Measurements from ENCODE around the gene TBC1D9. TPM values are rescaled to one million over a fixed set of nuclear protein-coding genes. Genes with fewer than 3 reads are reported as not detected.

The TBC1D9 gene
- polyA plus RNA-seq, 3 donors from 2014 or later: 0.21 to 1.1 (median 0.22) TPM

DNA sequence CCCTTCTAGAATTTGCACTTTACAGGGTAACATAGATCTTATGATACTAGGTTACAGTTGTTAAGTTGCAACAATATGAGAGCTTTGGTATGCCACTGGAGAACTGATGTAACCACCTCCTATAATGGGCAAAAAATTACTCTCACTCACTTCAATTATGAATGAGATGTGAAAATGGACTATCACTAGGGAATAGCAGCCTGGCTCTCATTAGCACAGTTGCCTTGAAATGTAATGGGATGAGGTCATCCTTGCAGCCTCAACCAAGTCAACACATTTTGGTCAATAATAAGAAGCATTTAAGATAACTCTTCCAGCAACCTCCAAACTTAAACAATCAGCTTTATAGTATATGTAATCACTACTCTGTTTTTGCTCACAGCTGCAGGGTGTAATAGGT, 69.4 kb downstream of the TBC1D9 start:
- no peak for DNase-seq
- Mint-ChIP-seq H3K9me3 (peaks cover 0 to 2% (median 0%) of the 10 kb centered on the region in 6 donors), H3K27ac (no peak overlapping the region), H3K4me3 (no peak overlapping the region), H3K27me3 (ENCODE audit: low read depth in 3 of 3) (peaks cover 2 to 3% (median 2%) of the 10 kb centered on the region in 3 donors), H3K4me1 (no peaks in the 10 kb centered on the region), H3K36me3 (no peaks in the 10 kb centered on the region)

DNA sequence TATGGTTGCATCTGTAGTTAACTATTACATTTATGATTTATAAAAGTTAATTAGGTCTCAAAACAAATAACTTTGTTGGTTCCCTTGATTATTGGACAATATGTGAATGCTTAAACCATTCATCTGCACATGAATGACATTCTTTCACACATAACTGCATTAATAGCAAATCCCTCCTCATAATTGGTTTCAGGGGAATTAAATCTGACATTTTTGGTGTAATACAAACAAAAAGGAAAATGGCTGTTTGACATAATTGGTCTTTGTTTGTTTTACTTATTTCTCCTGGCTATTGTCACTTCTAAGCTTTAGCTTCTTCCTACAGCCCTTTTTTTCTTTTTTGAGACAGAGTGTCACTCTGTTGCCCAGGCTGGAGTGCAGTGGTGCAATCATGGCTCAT, 71.9 kb downstream of the TBC1D9 start:
- no peak overlapping the region for H3K27ac Mint-ChIP-seq
- no peaks in the 10 kb centered on the region for H3K4me1 Mint-ChIP-seq
- H3K36me3 Mint-ChIP-seq: no peaks in the 10 kb centered on the region
- H3K4me3 Mint-ChIP-seq: no peak overlapping the region
- DNase-seq: no peak
- H3K27me3 Mint-ChIP-seq (ENCODE audit: low read depth in 3 of 3): peaks cover 2 to 4% (median 3%) of the 10 kb centered on the region in 3 donors
- H3K9me3 Mint-ChIP-seq: peaks cover 0 to 2% (median 0%) of the 10 kb centered on the region in 6 donors

DNA sequence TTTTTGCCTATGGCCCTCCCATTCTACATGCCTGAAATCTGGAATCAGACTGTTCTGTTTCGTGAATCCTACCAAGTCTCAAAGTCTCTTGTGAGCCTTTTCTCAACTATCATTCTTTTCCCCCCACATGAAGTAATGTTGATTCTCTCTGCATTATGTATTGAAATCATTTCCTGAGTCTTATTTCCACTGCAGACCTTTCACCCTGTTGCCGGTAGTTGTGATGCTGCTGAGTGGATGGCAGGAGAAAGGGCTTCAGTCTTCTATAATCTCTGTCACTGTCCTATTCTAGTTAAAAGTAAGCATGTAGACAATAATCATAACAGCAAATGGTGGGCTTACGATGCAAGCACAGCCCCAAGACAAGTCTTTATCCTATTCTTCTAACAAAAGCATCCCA, 75.0 kb downstream of the TBC1D9 start:
- Mint-ChIP-seq H3K9me3 (no peaks in the 10 kb centered on the region), H3K27me3 (ENCODE audit: low read depth in 3 of 3) (peaks cover 0 to 3% (median 2%) of the 10 kb centered on the region in 3 donors), H3K36me3 (peaks cover 0 to 4% (median 0%) of the 10 kb centered on the region in 3 donors), H3K4me3 (no peak overlapping the region), H3K27ac (no peak overlapping the region), H3K4me1 (peaks cover 8 to 16% of the 10 kb centered on the region in 2 donors)
- DNase-seq: no peak

DNA sequence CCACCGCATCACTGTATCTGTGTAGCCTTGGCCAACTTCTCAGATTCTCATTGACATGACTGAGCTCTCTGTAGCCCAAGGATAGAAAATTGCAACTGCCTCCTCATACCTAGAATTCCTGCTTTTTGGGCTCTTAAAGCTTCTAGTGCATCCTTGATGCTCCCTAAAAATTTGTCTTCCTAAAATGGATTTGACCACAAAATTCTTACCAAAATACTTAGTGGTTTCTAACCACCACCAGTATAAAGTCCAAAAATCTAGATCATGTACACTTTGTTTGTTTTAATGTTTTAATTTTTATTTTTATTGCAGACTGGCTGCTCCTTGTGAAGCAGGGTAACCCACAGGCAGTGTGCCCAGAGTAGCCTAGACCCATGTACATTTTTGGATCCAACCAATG, 75.5 kb downstream of the TBC1D9 start:
- no peak for DNase-seq
- Mint-ChIP-seq H3K4me1 (peaks cover 13 to 21% of the 10 kb centered on the region in 2 donors), H3K27ac (no peak overlapping the region), H3K36me3 (peaks cover 0 to 4% (median 0%) of the 10 kb centered on the region in 3 donors), H3K9me3 (no peaks in the 10 kb centered on the region), H3K27me3 (ENCODE audit: low read depth in 3 of 3) (peaks cover 0 to 3% (median 2%) of the 10 kb centered on the region in 3 donors), H3K4me3 (no peak overlapping the region)

DNA sequence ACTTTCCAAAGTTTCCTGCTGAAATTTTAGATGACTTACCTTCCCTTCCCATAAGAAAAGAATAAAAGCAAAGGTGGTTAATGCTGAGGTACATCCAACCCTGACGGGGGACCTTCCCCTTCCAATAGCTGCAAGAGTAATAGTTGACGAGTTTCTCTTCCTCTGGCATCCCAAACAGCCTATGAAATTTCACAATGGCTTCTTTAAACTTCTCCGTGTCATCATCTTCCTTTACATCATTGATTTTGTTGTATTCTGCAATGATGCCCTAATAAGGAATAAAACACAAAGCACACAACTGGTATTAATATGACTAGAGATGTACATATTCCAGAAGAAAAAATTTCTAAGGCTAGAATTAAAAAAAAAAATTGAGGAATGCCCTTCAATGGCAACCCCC, 76.6 kb downstream of the TBC1D9 start:
- Mint-ChIP-seq H3K27me3 (ENCODE audit: low read depth in 3 of 3) (peaks cover 0 to 3% (median 2%) of the 10 kb centered on the region in 3 donors), H3K4me3 (no peak overlapping the region), H3K9me3 (no peaks in the 10 kb centered on the region), H3K27ac (no peak overlapping the region), H3K4me1 (peaks cover 20 to 30% of the 10 kb centered on the region in 2 donors), H3K36me3 (peaks cover 0 to 4% (median 0%) of the 10 kb centered on the region in 3 donors)
- no peak for DNase-seq

DNA sequence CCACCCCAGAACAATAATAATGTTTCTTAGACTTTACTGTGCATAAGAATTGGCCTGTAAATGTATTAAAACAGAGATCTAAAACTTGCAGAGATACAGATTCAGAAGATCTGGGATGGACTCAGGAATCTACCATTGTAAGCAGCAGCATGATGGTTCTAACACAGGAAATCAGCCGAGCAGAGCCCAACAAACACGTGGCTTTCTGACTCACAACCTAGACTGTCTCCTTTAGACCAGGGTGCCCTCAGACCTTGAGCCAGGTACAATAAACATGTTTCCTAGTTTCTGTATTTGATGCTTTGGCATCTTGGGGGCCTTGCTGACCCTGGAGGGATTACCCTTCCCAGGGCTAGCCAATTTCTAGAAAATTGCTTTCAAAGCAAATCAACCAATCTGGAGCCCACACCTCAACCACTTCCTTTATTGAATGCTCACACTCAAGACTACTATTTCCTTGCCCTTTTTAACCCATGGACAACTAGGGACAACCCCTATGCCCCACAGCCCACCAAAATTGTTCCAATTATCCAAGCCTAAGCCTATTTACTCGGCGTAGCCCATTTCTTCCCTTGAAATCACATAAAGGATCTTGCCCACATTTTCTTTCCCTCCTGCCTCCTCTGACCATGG, 80.5 kb downstream of the TBC1D9 start:
- Mint-ChIP-seq H3K27ac (peak overlapping the region; percentile 9 to 74 (median 52)), H3K4me3 (peak overlapping the region; percentile 43 to 67 (median 60)), H3K4me1 (peaks cover 20 to 30% of the 10 kb centered on the region in 2 donors), H3K27me3 (ENCODE audit: low read depth in 3 of 3) (peaks cover 0 to 4% (median 3%) of the 10 kb centered on the region in 3 donors), H3K9me3 (no peaks in the 10 kb centered on the region), H3K36me3 (peaks cover 0 to 4% (median 0%) of the 10 kb centered on the region in 3 donors)
- DNase-seq: peak; percentile 15 to 29 (median 16)

DNA sequence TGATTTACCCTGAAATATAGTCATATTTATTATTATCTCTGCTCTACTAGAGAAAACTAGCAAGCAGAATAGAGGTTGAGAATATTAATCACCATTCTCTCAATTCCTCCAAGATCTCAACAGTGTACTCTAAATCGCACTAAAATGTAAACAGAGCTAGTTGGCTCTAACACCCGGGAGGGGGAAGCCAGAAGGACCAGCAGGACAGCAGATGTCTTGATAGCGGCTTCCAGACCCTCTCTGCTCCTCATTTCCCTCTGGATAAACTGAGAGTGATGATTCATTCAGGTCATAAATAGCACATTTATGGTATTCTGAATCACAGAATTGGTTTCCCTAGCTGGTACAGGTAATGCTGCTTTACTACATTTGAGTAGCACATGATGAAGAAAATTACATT, 82.5 kb downstream of the TBC1D9 start:
- no peak for DNase-seq
- H3K4me1 Mint-ChIP-seq: peaks cover 20 to 30% of the 10 kb centered on the region in 2 donors
- peaks cover 0 to 4% (median 0%) of the 10 kb centered on the region in 3 donors for H3K36me3 Mint-ChIP-seq
- H3K9me3 Mint-ChIP-seq: no peaks in the 10 kb centered on the region
- H3K27ac Mint-ChIP-seq: no peak overlapping the region
- no peak overlapping the region for H3K4me3 Mint-ChIP-seq
- peaks cover 0 to 2% (median 0%) of the 10 kb centered on the region in 3 donors for H3K27me3 Mint-ChIP-seq (ENCODE audit: low read depth in 3 of 3)

DNA sequence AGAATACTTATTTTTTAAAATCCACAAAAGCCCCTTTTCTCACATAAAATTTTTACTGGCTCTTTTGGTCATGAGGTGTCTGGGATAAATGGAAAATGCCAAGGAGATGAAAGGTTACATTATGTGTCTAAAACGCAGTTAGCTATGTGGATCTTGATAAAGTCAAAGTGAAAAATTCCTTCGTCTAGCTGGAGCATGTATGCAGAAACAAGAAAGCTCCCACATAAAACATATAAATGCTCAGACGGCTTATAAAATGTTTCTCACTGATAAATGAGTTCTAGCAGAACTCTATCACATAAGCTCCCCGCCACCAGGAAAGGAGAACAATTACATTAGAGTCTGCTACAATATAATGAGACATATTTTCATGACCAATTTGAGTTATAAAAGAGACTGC, 83.8 kb downstream of the TBC1D9 start:
- no peak overlapping the region for H3K4me3 Mint-ChIP-seq
- H3K27ac Mint-ChIP-seq: no peak overlapping the region
- peaks cover 0 to 2% (median 0%) of the 10 kb centered on the region in 6 donors for H3K9me3 Mint-ChIP-seq
- H3K4me1 Mint-ChIP-seq: peaks cover 17 to 24% of the 10 kb centered on the region in 2 donors
- peaks cover 0 to 2% (median 0%) of the 10 kb centered on the region in 3 donors for H3K27me3 Mint-ChIP-seq (ENCODE audit: low read depth in 3 of 3)
- H3K36me3 Mint-ChIP-seq: no peaks in the 10 kb centered on the region
- no peak for DNase-seq

DNA sequence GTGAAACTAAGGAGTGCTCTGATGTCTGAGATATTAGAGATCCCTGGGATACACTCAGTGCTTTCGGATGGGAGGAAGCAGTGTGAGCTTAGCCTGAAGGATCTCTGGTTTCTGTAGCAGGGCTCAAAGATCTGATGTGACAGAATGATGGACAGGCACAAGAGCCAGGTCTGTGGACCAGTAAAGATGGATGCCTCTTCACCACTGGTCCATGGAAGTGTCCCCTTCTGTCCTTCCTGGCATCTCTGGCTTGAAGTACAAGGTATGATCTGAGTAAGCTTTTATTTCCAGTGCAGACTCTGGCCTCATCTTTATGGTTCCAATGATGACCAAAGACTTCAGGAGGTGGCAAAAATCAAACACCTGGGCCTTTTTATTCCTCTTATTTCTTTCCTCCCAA, 88.1 kb downstream of the TBC1D9 start:
- H3K4me1 Mint-ChIP-seq: peaks cover 0 to 1% of the 10 kb centered on the region in 2 donors
- peaks cover 0 to 3% (median 0%) of the 10 kb centered on the region in 3 donors for H3K27me3 Mint-ChIP-seq (ENCODE audit: low read depth in 3 of 3)
- no peak for DNase-seq
- H3K36me3 Mint-ChIP-seq: no peaks in the 10 kb centered on the region
- H3K27ac Mint-ChIP-seq: no peak overlapping the region
- peaks cover 0 to 2% (median 0%) of the 10 kb centered on the region in 6 donors for H3K9me3 Mint-ChIP-seq
- no peak overlapping the region for H3K4me3 Mint-ChIP-seq

DNA sequence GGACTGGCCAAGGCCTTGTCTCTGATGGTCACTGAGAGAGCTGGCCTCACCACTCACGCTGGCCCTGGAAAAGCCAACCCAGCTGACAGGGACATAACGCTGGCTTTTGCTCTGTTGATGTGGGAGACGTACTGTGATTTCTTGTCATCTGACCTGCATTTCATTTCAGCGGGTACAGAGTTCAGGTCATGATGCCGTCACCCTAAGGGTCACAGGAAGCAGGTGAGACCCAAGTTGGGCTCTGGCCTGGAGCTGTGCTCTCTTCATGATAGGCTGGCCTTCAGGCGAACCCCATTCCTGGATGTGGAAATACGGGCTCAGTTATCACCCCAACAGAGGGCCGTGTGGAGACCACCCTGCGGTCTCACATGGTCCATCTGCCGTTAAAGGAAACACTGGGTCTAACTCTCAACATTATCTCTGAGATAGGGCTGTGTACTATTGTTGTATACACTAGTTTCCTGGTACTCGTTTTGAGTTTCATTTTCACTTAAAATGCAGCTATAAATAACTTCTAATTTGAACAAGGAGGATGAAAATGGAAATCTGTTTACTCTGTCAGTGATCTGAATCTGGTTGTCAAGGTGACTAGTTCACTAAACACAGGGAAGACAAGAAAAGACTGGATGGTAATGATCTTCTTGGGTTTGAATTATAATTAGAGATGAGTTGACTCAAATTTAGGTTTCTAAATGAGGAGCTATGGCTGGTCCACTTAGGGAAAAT, 89.1 kb downstream of the TBC1D9 start:
- Mint-ChIP-seq H3K4me1 (peaks cover 0 to 1% of the 10 kb centered on the region in 2 donors), H3K4me3 (no peak overlapping the region), H3K9me3 (peaks cover 0 to 2% (median 0%) of the 10 kb centered on the region in 6 donors), H3K27ac (no peak overlapping the region), H3K27me3 (ENCODE audit: low read depth in 3 of 3) (peaks cover 0 to 2% (median 0%) of the 10 kb centered on the region in 3 donors), H3K36me3 (no peaks in the 10 kb centered on the region)
- no peak for DNase-seq

DNA sequence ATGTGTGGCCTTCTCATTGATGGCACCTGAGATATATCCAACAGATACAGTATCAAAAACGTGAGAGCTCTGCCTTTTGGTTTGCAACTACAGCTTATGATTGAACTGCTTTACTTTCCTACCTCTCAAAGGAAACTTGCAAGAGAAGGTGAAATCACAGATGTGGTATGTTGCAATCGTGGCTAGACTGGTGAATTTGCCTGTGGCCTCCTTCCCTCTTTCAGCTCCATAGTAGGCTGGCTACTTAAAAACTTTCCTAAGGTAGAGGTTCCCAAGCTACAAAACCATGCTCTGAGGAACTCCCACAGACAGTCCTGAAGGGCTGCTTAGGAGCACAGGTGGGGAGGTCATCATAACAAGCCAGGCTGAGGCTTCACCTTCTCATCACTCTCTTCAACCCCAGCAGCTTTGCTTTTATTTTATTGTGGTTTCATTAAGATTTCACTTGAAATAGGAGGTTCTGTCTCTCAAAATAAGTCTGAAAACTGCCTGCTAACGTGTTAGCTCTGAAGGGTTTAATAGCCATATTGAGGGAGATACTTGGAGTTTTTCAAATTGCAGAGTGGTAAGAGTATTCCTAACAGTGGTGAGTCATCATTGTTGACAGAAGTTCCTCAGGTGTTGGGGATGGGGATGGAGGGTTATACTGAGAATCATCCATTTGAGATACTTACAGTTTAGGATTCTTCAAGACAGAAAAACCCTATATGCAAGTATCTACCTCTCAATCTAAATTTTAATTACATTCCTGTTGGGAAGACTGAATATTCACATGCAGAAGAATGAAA, 93.9 kb downstream of the TBC1D9 start:
- DNase-seq: no peak
- H3K27ac Mint-ChIP-seq: no peak overlapping the region
- H3K9me3 Mint-ChIP-seq: no peaks in the 10 kb centered on the region
- H3K4me1 Mint-ChIP-seq: peaks cover 0 to 1% of the 10 kb centered on the region in 2 donors
- H3K4me3 Mint-ChIP-seq: no peak overlapping the region
- no peaks in the 10 kb centered on the region for H3K36me3 Mint-ChIP-seq
- peaks cover 0 to 2% (median 2%) of the 10 kb centered on the region in 3 donors for H3K27me3 Mint-ChIP-seq (ENCODE audit: low read depth in 3 of 3)

DNA sequence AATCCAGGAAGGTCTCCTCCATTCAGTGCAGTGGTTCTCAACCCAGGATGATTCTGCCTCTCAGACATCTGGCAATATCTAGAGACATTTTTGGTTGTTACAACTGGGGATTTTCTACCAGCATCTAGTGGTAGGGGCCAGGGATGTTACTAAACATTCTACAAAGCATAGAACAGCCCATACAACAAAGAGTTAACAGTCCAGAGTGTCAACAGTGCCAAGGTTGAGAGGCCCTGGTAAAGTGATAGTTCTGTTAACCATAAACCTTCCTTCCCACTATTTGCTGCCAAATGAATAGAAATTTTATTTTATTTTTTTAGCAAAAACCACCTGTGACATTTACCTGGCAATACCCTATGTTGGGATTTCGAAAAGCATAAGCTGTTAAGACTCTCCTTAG, 94.6 kb downstream of the TBC1D9 start:
- H3K4me3 Mint-ChIP-seq: no peak overlapping the region
- no peak for DNase-seq
- H3K4me1 Mint-ChIP-seq: no peaks in the 10 kb centered on the region

DNA sequence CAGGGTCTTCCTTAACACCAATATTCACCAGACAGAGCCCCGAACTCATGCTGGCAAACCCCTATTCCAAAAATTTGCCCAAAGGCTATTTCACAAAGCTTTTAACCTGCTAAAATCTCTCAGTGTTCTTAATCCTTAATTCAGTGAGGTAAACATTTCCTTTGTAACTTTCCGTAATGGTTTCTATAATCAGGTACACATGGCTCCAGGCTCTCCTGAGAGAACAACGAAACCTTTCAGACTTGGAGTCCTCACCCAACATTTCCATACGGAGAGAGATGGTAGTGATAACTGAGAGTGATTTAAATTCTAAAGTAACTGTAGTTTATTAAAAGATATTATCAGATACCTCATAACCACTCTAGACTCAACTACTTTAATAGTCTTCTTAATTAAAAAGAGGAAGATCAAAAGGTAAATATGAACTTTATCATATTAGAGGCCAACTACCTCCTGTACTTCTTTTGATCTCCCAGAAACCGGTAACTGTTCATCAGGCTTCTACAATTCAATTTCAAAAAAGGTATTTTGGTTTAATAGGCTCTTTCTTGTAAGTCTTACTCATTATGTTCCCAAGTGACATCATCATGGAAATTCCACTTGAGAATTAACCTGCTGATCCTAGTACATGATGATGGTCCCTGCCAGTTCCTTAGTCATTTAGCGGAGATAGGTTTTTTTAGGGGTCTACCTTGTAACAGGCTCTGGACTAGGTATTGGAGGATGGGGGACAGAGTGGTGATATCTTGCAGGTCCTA, 96.1 kb downstream of the TBC1D9 start:
- Mint-ChIP-seq H3K27ac (no peak overlapping the region), H3K4me3 (no peak overlapping the region), H3K36me3 (no peaks in the 10 kb centered on the region)

More for the DNA sequence above, 94.6 kb downstream of the TBC1D9 start:
- no peak overlapping the region for H3K27ac Mint-ChIP-seq
- H3K9me3 Mint-ChIP-seq: no peaks in the 10 kb centered on the region
- no peaks in the 10 kb centered on the region for H3K36me3 Mint-ChIP-seq
- H3K27me3 Mint-ChIP-seq (ENCODE audit: low read depth in 3 of 3): peaks cover 0 to 2% (median 0%) of the 10 kb centered on the region in 3 donors

More for the DNA sequence above, 96.1 kb downstream of the TBC1D9 start:
- Mint-ChIP-seq H3K9me3 (no peaks in the 10 kb centered on the region), H3K4me1 (peaks cover 3 to 6% of the 10 kb centered on the region in 2 donors), H3K27me3 (ENCODE audit: low read depth in 3 of 3) (peaks cover 0 to 2% (median 0%) of the 10 kb centered on the region in 3 donors)
- no peak for DNase-seq

Measured in immature natural killer cell (primary cell).